A549 treated with Mapracorat at 1 μM for 4 hours (cell line): ENCODE results near the gene TNNI3. TPM values are rescaled to one million over a fixed set of nuclear protein-coding genes. Genes with fewer than 3 reads are reported as not detected.

Source experiments
- total RNA-seq: library from RNA; stranded (reverse); fragments of 200-300 nt; extraction: Qiagen RNA extraction; gene quantifications from 5 replicates; pipeline ENCODE4 v1.2.3, GENCODE V29; 2022

The TNNI3 gene
- 6.4 to 8.9 TPM (median 7.9 TPM) in 5 replicates for total RNA-seq

GRCh38 chr19:55157064-55157908 lies at the start of gene TNNI3:
Gene TNNI3 (minus strand): TSS chr19:55157732. CDS start chr19:55157589, 143 bp downstream.

GRCh38 chr19:55179606-55180484 lies 22.3 kb upstream of the TNNI3 start, which contains the start of gene SYT5:
Gene SYT5 (minus strand): TSS chr19:55180289. CDS start chr19:55179041, 1,248 bp downstream.

GRCh38 chr19:55166530-55167268 lies 9.2 kb upstream of the TNNI3 start, which contains the start of gene DNAAF3:
Gene DNAAF3 (minus strand): TSS chr19:55166613. CDS start chr19:55166413, 200 bp downstream.

GRCh38 chr19:55149078-55150003 lies 8.2 kb downstream of the TNNI3 start, which contains the start of gene TNNT1:
Gene TNNT1 (minus strand): TSS chr19:55149206. CDS start chr19:55147157, 2,049 bp downstream.

GRCh38 chr19:55116859-55117662 lies 40.5 kb downstream of the TNNI3 start, which contains the start of gene PPP1R12C:
Gene PPP1R12C (minus strand): TSS chr19:55117637. CDS start chr19:55117543, 94 bp downstream.

Other genes starting within 250 kb of the TNNI3 start
- not detected in 5 replicates for gene NLRP7, start 210.2 kb downstream of the TNNI3 start, total RNA-seq
- gene NLRP2, start 191.4 kb downstream of the TNNI3 start, total RNA-seq = 23.9 to 26.9 TPM (median 25.8 TPM) in 5 replicates
- 0.15 to 0.24 TPM (median 0.19 TPM) in 4 of 5 replicates, not detected in the other for gene GP6, start 119.5 kb downstream of the TNNI3 start, total RNA-seq
- gene RDH13, start 94.6 kb downstream of the TNNI3 start, total RNA-seq = 15.8 to 31.4 TPM (median 20.9 TPM) in 5 replicates
- gene EPS8L1, start 81.9 kb downstream of the TNNI3 start, total RNA-seq = 3.4 to 7.4 TPM (median 6.3 TPM) in 5 replicates
- 55.7 to 98.5 TPM (median 82.8 TPM) in 5 replicates for gene PPP1R12C, start 40.1 kb downstream of the TNNI3 start, total RNA-seq
- gene TNNT1, start 8.5 kb downstream of the TNNI3 start, total RNA-seq = 107 to 150 TPM (median 135 TPM) in 5 replicates
- 3.6 to 6.9 TPM (median 5.8 TPM) in 5 replicates for gene DNAAF3, start 8.9 kb upstream of the TNNI3 start, total RNA-seq
- 3.0 to 6.1 TPM (median 4.4 TPM) in 5 replicates for gene SYT5, start 22.6 kb upstream of the TNNI3 start, total RNA-seq
- gene PTPRH, start 51.8 kb upstream of the TNNI3 start, total RNA-seq = 3.5 to 6.0 TPM (median 5.0 TPM) in 5 replicates
- 3.1 to 5.4 TPM (median 3.9 TPM) in 5 replicates for gene TMEM86B, start 71.0 kb upstream of the TNNI3 start, total RNA-seq
- 81.0 to 117 TPM (median 113 TPM) in 5 replicates for gene PPP6R1, start 101.3 kb upstream of the TNNI3 start, total RNA-seq
- 118 to 150 TPM (median 135 TPM) in 5 replicates for gene HSPBP1, start 122.4 kb upstream of the TNNI3 start, total RNA-seq
- gene BRSK1, start 126.3 kb upstream of the TNNI3 start, total RNA-seq = 2.9 to 4.1 TPM (median 3.0 TPM) in 5 replicates
- not detected in 5 replicates for gene TMEM150B, start 167.6 kb upstream of the TNNI3 start, total RNA-seq
- gene KMT5C, start 182.1 kb upstream of the TNNI3 start, total RNA-seq = 3.6 to 8.3 TPM (median 6.7 TPM) in 5 replicates
- 0.33 to 4.4 TPM (median 1.0 TPM) in 5 replicates for gene COX6B2, start 197.0 kb upstream of the TNNI3 start, total RNA-seq
- gene GARIN5B, start 205.5 kb upstream of the TNNI3 start, total RNA-seq = 0.05 to 0.22 TPM (median 0.08 TPM) in 5 replicates
- 16.3 to 22.0 TPM (median 18.1 TPM) in 5 replicates for gene IL11, start 212.7 kb upstream of the TNNI3 start, total RNA-seq
- 1.1 to 2.4 TPM (median 1.5 TPM) in 5 replicates for gene TMEM190, start 219.1 kb upstream of the TNNI3 start, total RNA-seq
- gene TMEM238, start 226.6 kb upstream of the TNNI3 start, total RNA-seq = 2.5 to 10.7 TPM (median 9.7 TPM) in 5 replicates
- gene RPL28, start 228.2 kb upstream of the TNNI3 start, total RNA-seq = 2,416 to 3,186 TPM (median 2,701 TPM) in 5 replicates